PC-3 (cell line): ENCODE data around the gene NCAPG2. TPM values are rescaled to one million over a fixed set of nuclear protein-coding genes. Genes with fewer than 3 reads are reported as not detected.

Experiments
- ATAC-seq: fragments of 200-7000 bp; cut with Tn5 transposase; 2 replicates; pipeline ENCODE4 v1.9.1; 2020; ENCODE audit warnings: mild to moderate bottlenecking, moderate library complexity
- BruUV-seq: library from RNA; stranded (reverse); fragments of 400-500 nt; replicated peaks from 2 replicates; lab custom pipeline; 2021; lab: Mats Ljungman, UMichigan
- CTCF ChIA-PET: fragments of 300-600 bp; sonication (Branson Sonifier 250); formaldehyde crosslinking; loops from one replicate; lab custom pipeline; 2022; ENCODE audit warnings: antibody characterized with exemption; lab: Charles Lee
- POLR2A ChIA-PET: fragments of 300-600 bp; sonication (Branson Sonifier 250); formaldehyde crosslinking; loops from one replicate; lab custom pipeline; 2022; ENCODE audit warnings: antibody characterized with exemption; ENCODE audit not compliant: unreplicated experiment; lab: Charles Lee
- DNase-seq: peaks from one replicate; pipeline ENCODE4 v3.0.0-alpha.2; 2015
- H2AFZ ChIP-seq: fragments of 300-600 bp; sonication (generic); 2 replicates; pipeline ENCODE4 v1.6.0; 2016; ENCODE audit warnings: antibody characterized with exemption, low read length
- H3F3A ChIP-seq: fragments of 300-600 bp; sonication (generic); one replicate; pipeline ENCODE4 v1.6.0; 2017; ENCODE audit warnings: antibody characterized with exemption, low read length, control low read depth, mild to moderate bottlenecking; ENCODE audit not compliant: unreplicated experiment
- H3K27ac ChIP-seq: fragments of 300-600 bp; sonication (generic); 2 replicates; pipeline ENCODE4 v1.5.1; 2016; ENCODE audit warnings: mild to moderate bottlenecking, low read length
- H3K27me3 ChIP-seq: fragments of 300-600 bp; sonication (generic); 2 replicates; pipeline ENCODE4 v1.6.1; 2016; ENCODE audit warnings: low read length, mixed read lengths
- H3K36me3 ChIP-seq: fragments of 300-600 bp; sonication (generic); 2 replicates; pipeline ENCODE4 v1.6.1; 2016; ENCODE audit warnings: low read depth, mixed run types, low read length, mixed read lengths
- H3K4me1 ChIP-seq: fragments of 300-600 bp; sonication (generic); 2 replicates; pipeline ENCODE4 v1.5.1; 2016; ENCODE audit warnings: low read length; ENCODE audit not compliant: insufficient read depth
- H3K4me2 ChIP-seq: fragments of 300-600 bp; sonication (generic); 2 replicates; pipeline ENCODE4 v1.6.0; 2016; ENCODE audit warnings: low read length
- H3K4me3 ChIP-seq: fragments of 300-600 bp; sonication (generic); 2 replicates; pipeline ENCODE4 v1.5.1; 2016; ENCODE audit warnings: mild to moderate bottlenecking, low read length, mixed read lengths
- H3K79me2 ChIP-seq: fragments of 300-600 bp; sonication (generic); 2 replicates; pipeline ENCODE4 v1.6.1; 2017; ENCODE audit warnings: low read length, mixed read lengths
- H3K9ac ChIP-seq: fragments of 300-600 bp; sonication (generic); 2 replicates; pipeline ENCODE4 v1.6.0; 2016; ENCODE audit warnings: mild to moderate bottlenecking, low read length
- H3K9me2 ChIP-seq: fragments of 300-600 bp; sonication (generic); replicated peaks from 2 replicates; pipeline ENCODE4 v1.6.1; 2016; ENCODE audit warnings: mixed run types, low read length, mixed read lengths
- H3K9me3 ChIP-seq: fragments of 300-600 bp; sonication (generic); 2 replicates; pipeline ENCODE4 v1.6.1; 2016; ENCODE audit warnings: low read length, mixed read lengths
- H4K20me1 ChIP-seq: fragments of 300-600 bp; sonication (generic); 2 replicates; pipeline ENCODE4 v1.6.1; 2016; ENCODE audit warnings: low read length, mixed read lengths
- CTCF ChIP-seq: fragments of 300-600 bp; sonication (generic); conservative IDR thresholded peaks from 2 replicates; pipeline ENCODE4 v1.5.1; 2017; ENCODE audit warnings: antibody characterized with exemption, low read depth, mild to moderate bottlenecking, low read length
- EZH2 ChIP-seq: fragments of 300-600 bp; sonication (generic); IDR thresholded peaks from one replicate; pipeline ENCODE4 v1.6.1; 2017; ENCODE audit warnings: antibody characterized with exemption, mild to moderate bottlenecking, low read length; ENCODE audit not compliant: unreplicated experiment
- EZH2phosphoT487 ChIP-seq: fragments of 300-600 bp; sonication (generic); IDR thresholded peaks from 2 replicates; pipeline ENCODE4 v1.6.1; 2018; ENCODE audit warnings: mild to moderate bottlenecking, antibody characterized with exemption, low read length, borderline replicate concordance
- intact Hi-C: fragments of 100-400 bp; cut with micrococcal nuclease; formaldehyde crosslinking; loops from 2 replicates; pipeline ENCODE4 v1.9.0; 2023
- total RNA-seq: library from RNA; depleted of rRNA; stranded (reverse); fragments of >200 nt; gene quantifications from 2 replicates; pipeline ENCODE4 v1.2.3, GENCODE V29; 2014

The NCAPG2 gene
- total RNA-seq, 1 experiment from 2014 or later = 49.2 TPM

- no peak overlapping the region for H3K9ac ChIP-seq
- no peak overlapping the region for H3K4me3 ChIP-seq
- H3K79me2 ChIP-seq = no peaks in the 10 kb centered on the region
- H3K27me3 ChIP-seq = peaks cover 31% of the 10 kb centered on the region; the same call in 1 of the 2 replicates
- no peaks in the 10 kb centered on the region for H3F3A ChIP-seq
- no peak overlapping the region for H3K27ac ChIP-seq
- peaks cover 8% of the 10 kb centered on the region; the same call in 1 of the 2 replicates for H3K4me1 ChIP-seq
- ChIA-PET CTCF (interaction anchor here (0.6 kb wide), 1 partner anchor 465 kb away, joined by 7 read pairs; no protein-coding TSS in a partner anchor), POLR2A (no interaction called here)
- H3K9me2 ChIP-seq = no peaks in the 10 kb centered on the region
- H2AFZ ChIP-seq = no peak overlapping the region
- TF ChIP-seq EZH2 = no peak
- no peak for TF ChIP-seq EZH2phosphoT487
- TF ChIP-seq CTCF = no peak
- no peak overlapping the region for H3K4me2 ChIP-seq
- BruUV-seq = no TSS peak
- H3K9me3 ChIP-seq = peaks cover 8% of the 10 kb centered on the region; the same call in 1 of the 2 replicates
- intact Hi-C loops = loop anchor here (2.0 to 10.0 kb wide), 3 partner anchors 66 to 148 kb away; no protein-coding TSS in a partner anchor
- ATAC-seq (no peak), DNase-seq (no peak)
- no peaks in the 10 kb centered on the region for H4K20me1 ChIP-seq
- H3K36me3 ChIP-seq = no peaks in the 10 kb centered on the region
These were observed 121.5 kb downstream of the NCAPG2 start for GRCh38 chr7:158583143-158583542.

GRCh38 chr7:158582089-158582456 is 122.5 kb downstream of the NCAPG2 start:
- Histone ChIP-seq H3K27me3 (peaks cover 31% of the 10 kb centered on the region; the same call in 1 of the 2 replicates), H3K4me2 (peak overlapping the region; percentile 39; the same call in 1 of the 2 replicates), H3F3A (no peaks in the 10 kb centered on the region), H3K9me2 (no peaks in the 10 kb centered on the region), H2AFZ (no peak overlapping the region), H3K4me1 (peaks cover 8% of the 10 kb centered on the region; the same call in 1 of the 2 replicates), H3K9ac (no peak overlapping the region), H3K27ac (no peak overlapping the region), H3K79me2 (no peaks in the 10 kb centered on the region), H4K20me1 (no peaks in the 10 kb centered on the region), H3K9me3 (peaks cover 8% of the 10 kb centered on the region; the same call in 1 of the 2 replicates), H3K36me3 (no peaks in the 10 kb centered on the region), H3K4me3 (no peak overlapping the region)
- ChIA-PET POLR2A (no interaction called here), CTCF (no interaction called here)
- intact Hi-C loops = loop anchor here (2.0 to 10.0 kb wide), 3 partner anchors 67 to 147 kb away; no protein-coding TSS in a partner anchor
- TF ChIP-seq CTCF = no peak
- TF ChIP-seq EZH2phosphoT487 = no peak
- no peak for TF ChIP-seq EZH2
- no peak for ATAC-seq
- TSS peak; percentile 91 for BruUV-seq
- no peak for DNase-seq

- TSS peak; percentile 92 for BruUV-seq
- H3K9ac ChIP-seq = no peak overlapping the region
- H3K36me3 ChIP-seq = no peaks in the 10 kb centered on the region
- no peaks in the 10 kb centered on the region for H3K79me2 ChIP-seq
- POLR2A ChIA-PET = no interaction called here
- ATAC-seq (peak; percentile 83), DNase-seq (peak; percentile 56)
- H2AFZ ChIP-seq = no peak overlapping the region
- TF ChIP-seq EZH2 (no peak), EZH2phosphoT487 (no peak), CTCF (no peak)
- H3K4me1 ChIP-seq = peaks cover 8% of the 10 kb centered on the region; the same call in 1 of the 2 replicates
- H3K27me3 ChIP-seq = peaks cover 29% of the 10 kb centered on the region; the same call in 1 of the 2 replicates
- no peaks in the 10 kb centered on the region for H4K20me1 ChIP-seq
- no peak overlapping the region for H3K27ac ChIP-seq
- H3K9me3 ChIP-seq = peaks cover 8% of the 10 kb centered on the region; the same call in 1 of the 2 replicates
- no peak overlapping the region for H3K4me3 ChIP-seq
- H3F3A ChIP-seq = no peaks in the 10 kb centered on the region
- no peaks in the 10 kb centered on the region for H3K9me2 ChIP-seq
- intact Hi-C loops = loop anchor here (2.0 to 10.0 kb wide), 3 partner anchors 67 to 147 kb away; no protein-coding TSS in a partner anchor
- peak overlapping the region; percentile 39; the same call in 1 of the 2 replicates for H3K4me2 ChIP-seq
- CTCF ChIA-PET = no interaction called here
These were observed 123.0 kb downstream of the NCAPG2 start for GRCh38 chr7:158581440-158582088.
